H1 (cell line): ENCODE results near the gene CAPN1.

Experiments used
- CTCF ChIP-seq, 3 experiments: IDR thresholded peaks; 1 replicate in 2 of 3; 2 replicates in 1 of 3; pipeline versions ENCODE4 v1.5.1 to v1.6.1; 2011; ENCODE audit warnings: low read length in 3 of 3, mild to moderate bottlenecking in 3 of 3, inconsistent platforms in 2 of 3, low read depth in 1 of 3, moderate library complexity in 1 of 3; ENCODE audit not compliant: insufficient read depth in 1 of 3; ENCODE audit errors: control extremely low read depth in 1 of 3
- EP300 ChIP-seq, 2 experiments: IDR thresholded peaks; 1 replicate in 1 of 2; 2 replicates in 1 of 2; pipeline ENCODE4 v1.6.1; 2011 to 2012; ENCODE audit warnings: low read depth in 2 of 2, low read length in 2 of 2, mild to moderate bottlenecking in 2 of 2, borderline replicate concordance in 1 of 2, inconsistent platforms in 1 of 2, moderate library complexity in 1 of 2
- TF ChIP-seq, protein P1 (sequence below): IDR thresholded peaks from 2 replicates; pipeline ENCODE4 v1.6.1; 2012; ENCODE audit warnings: inconsistent platforms

GRCh38 chr11:65160643-65161042 is 21.1 kb upstream of the CAPN1 start:
- TF ChIP-seq CTCF (IDR thresholded peaks at IDR 0.05; ENCODE audit: control extremely low read depth in 1 of 3, insufficient read depth in 1 of 3, low read depth in 1 of 3, low read length in 3 of 3) (no peak), EP300 (IDR thresholded peaks at IDR 0.05; ENCODE audit: borderline replicate concordance in 1 of 2, low read depth in 2 of 2, low read length in 2 of 2) (no peak)
- TF ChIP-seq, protein P1, sequence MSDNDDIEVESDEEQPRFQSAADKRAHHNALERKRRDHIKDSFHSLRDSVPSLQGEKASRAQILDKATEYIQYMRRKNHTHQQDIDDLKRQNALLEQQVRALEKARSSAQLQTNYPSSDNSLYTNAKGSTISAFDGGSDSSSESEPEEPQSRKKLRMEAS: no peak
